ENCODE measurements around the gene RPL36AL.

GRCh38 chr14:49579841-49580240 is 40.6 kb downstream of the RPL36AL start:
- no peak for TF ChIP-seq SUZ12 (IDR thresholded peaks at IDR 0.05; ENCODE audit: extremely low read depth, insufficient read depth, insufficient read length)
- no peak for TF ChIP-seq YY1 (IDR thresholded peaks at IDR 0.05; ENCODE audit: insufficient read depth, insufficient read length)
- no peak for TF ChIP-seq ZNF274 (IDR thresholded peaks at IDR 0.05; ENCODE audit: low read depth, low read length)
